Lower leg skin (tissue), 3 donors: ENCODE data around the gene SYCP2.

Source experiments
- CTCF ChIP-seq, 3 donors: fragments of 450-650 bp; IDR thresholded peaks; one replicate each; pipeline ENCODE4 v1.5.1; 2016; ENCODE audit warnings: antibody characterized with exemption in 3 of 3, mild to moderate bottlenecking in 3 of 3, moderate library complexity in 2 of 3
- POLR2A ChIP-seq, 2 donors: fragments of 450-650 bp; IDR thresholded peaks; one replicate each; pipeline ENCODE4 v1.6.1; 2016 to 2017; ENCODE audit warnings: antibody characterized with exemption in 2 of 2, mild to moderate bottlenecking in 1 of 2, moderate library complexity in 1 of 2

DNA sequence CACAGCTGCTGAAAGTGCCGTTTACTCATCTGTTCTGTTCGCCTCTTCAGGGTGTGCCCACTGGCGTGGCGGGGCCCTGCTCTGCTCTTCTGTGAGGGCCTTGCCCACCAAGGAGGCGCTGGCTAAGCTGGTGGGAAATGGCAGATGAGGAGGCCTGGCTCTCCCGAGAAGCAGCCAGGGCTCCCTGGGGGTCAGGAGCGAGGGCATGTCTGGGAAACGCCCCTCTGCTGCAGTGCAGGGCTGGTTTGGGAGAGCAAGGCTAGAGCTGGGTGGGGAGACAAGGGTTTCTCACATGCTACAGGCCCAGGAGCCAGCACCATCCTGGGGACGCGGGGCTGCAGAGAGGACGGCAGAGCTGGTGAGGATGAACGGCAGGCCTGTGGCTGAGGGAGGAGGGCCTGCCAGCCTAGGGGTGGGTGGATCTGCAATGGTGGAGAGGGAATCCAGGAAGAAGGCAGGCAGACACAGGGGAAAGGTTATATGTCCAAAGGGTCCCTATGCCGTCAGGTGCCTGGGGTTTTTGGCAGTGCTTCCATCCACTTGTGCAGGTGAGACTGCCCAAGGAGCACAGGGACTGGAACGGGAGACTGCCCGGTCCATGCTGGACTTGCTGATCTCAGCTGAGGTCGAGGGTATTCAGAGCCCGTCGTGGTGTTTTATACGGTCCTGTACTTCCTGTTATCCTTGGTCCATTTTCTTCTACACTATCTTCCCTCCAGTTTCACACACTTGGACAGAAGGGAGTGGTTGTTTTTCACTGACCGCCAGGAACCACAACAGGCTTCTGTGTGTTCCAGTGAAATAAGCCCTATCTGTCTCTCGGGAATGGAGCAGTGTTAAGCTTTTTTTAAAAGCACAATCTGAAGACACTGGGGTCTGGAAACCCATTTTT is 119.2 kb downstream of the SYCP2 start:
- TF ChIP-seq CTCF (IDR thresholded peaks at IDR 0.05) (no peak), POLR2A (IDR thresholded peaks at IDR 0.05) (no peak)
